Trophoblast cell (in vitro differentiated cells and primary cell): ENCODE results near the gene NXPE3.

Experiments used
- DNase-seq, 2 donors: peaks; one replicate each; pipeline ENCODE4 v3.0.0-alpha.2; 2016
- H2AFZ ChIP-seq: 2 replicates; pipeline ENCODE4 v1.6.1; 2013; ENCODE audit warnings: low read length, moderate library complexity, mild to moderate bottlenecking; ENCODE audit not compliant: insufficient read depth, poor library complexity
- H2AK5ac ChIP-seq: 2 replicates; pipeline ENCODE4 v1.6.1; 2013; ENCODE audit warnings: mild to moderate bottlenecking, low read length
- H2BK120ac ChIP-seq: 2 replicates; pipeline ENCODE4 v1.6.1; 2013; ENCODE audit warnings: low read length, mild to moderate bottlenecking, moderate library complexity; ENCODE audit not compliant: insufficient read depth, poor library complexity
- H2BK12ac ChIP-seq: 2 replicates; pipeline ENCODE4 v1.6.1; 2013; ENCODE audit warnings: mild to moderate bottlenecking, low read length, moderate library complexity
- H2BK5ac ChIP-seq: 2 replicates; pipeline ENCODE4 v1.6.1; 2013; ENCODE audit warnings: low read length, low read depth, moderate library complexity, mild to moderate bottlenecking; ENCODE audit not compliant: poor library complexity
- H3K14ac ChIP-seq: 2 replicates; pipeline ENCODE4 v1.6.1; 2013; ENCODE audit warnings: mild to moderate bottlenecking, low read length
- H3K18ac ChIP-seq: 2 replicates; pipeline ENCODE4 v1.6.1; 2013; ENCODE audit warnings: mild to moderate bottlenecking, low read length
- H3K23ac ChIP-seq: 2 replicates; pipeline ENCODE4 v1.6.1; 2013; ENCODE audit warnings: low read length
- H3K27ac ChIP-seq: 2 replicates; pipeline ENCODE4 v1.5.1; 2013; ENCODE audit warnings: low read depth, mild to moderate bottlenecking, inconsistent platforms, low read length, moderate library complexity
- H3K27me3 ChIP-seq: 2 replicates; pipeline ENCODE4 v1.6.1; 2013; ENCODE audit warnings: inconsistent platforms, mild to moderate bottlenecking, low read length, moderate library complexity; ENCODE audit not compliant: insufficient read depth
- H3K36me3 ChIP-seq, 2 experiments: 1 replicate in 1 of 2; 2 replicates in 1 of 2; pipeline ENCODE4 v1.6.1; 2013; ENCODE audit warnings: low read length in 2 of 2, mild to moderate bottlenecking in 2 of 2, moderate library complexity in 1 of 2; ENCODE audit not compliant: insufficient read depth in 2 of 2, control insufficient read depth in 1 of 2
- H3K4ac ChIP-seq: 2 replicates; pipeline ENCODE4 v1.6.1; 2013; ENCODE audit warnings: low read depth, mild to moderate bottlenecking, low read length, moderate library complexity
- H3K4me1 ChIP-seq, 2 experiments: 1 replicate in 1 of 2; 2 replicates in 1 of 2; pipeline ENCODE4 v1.6.1; 2013; ENCODE audit warnings: low read length in 2 of 2, mild to moderate bottlenecking in 2 of 2, moderate library complexity in 1 of 2; ENCODE audit not compliant: insufficient read depth in 2 of 2, control insufficient read depth in 1 of 2
- H3K4me2 ChIP-seq: 2 replicates; pipeline ENCODE4 v1.6.1; 2013; ENCODE audit warnings: inconsistent platforms, mild to moderate bottlenecking, low read length, moderate library complexity
- H3K4me3 ChIP-seq: 2 replicates; pipeline ENCODE4 v1.5.1; 2013; ENCODE audit warnings: mild to moderate bottlenecking, low read depth, low read length, inconsistent platforms
- H3K79me1 ChIP-seq: one replicate; pipeline ENCODE4 v1.6.1; 2013; ENCODE audit warnings: low read length
- H3K79me2 ChIP-seq: 2 replicates; pipeline ENCODE4 v1.6.1; 2013; ENCODE audit warnings: low read length, mild to moderate bottlenecking; ENCODE audit not compliant: control insufficient read depth, insufficient read depth, poor library complexity
- H3K9ac ChIP-seq: 2 replicates; pipeline ENCODE4 v1.6.1; 2013; ENCODE audit warnings: mild to moderate bottlenecking, low read length
- H3K9me3 ChIP-seq: 2 replicates; pipeline ENCODE4 v1.6.1; 2013; ENCODE audit warnings: low read depth, mild to moderate bottlenecking, control low read depth, inconsistent platforms, low read length; ENCODE audit not compliant: insufficient read depth
- H4K12ac ChIP-seq: 2 replicates; pipeline ENCODE4 v1.6.1; 2013; ENCODE audit warnings: low read depth, mild to moderate bottlenecking, low read length, moderate library complexity
- H4K8ac ChIP-seq: 2 replicates; pipeline ENCODE4 v1.6.1; 2013; ENCODE audit warnings: low read depth, mild to moderate bottlenecking, low read length, moderate library complexity
- H4K91ac ChIP-seq: one replicate; pipeline ENCODE4 v1.6.1; 2013; ENCODE audit warnings: low read depth, mild to moderate bottlenecking, low read length, moderate library complexity
- WGBS: extraction: QIAGEN DNeasy Blood & Tissue Kit; methylation state at CpG from one replicate; pipeline ENCODE4 v1.1.7; 2013; ENCODE audit warnings: missing lambda C conversion rate; ENCODE audit not compliant: insufficient read length, insufficient coverage; ENCODE audit errors: extremely low coverage; 5-methylcytosine and 5-hydroxymethylcytosine counted together

NXPE3 gene

DNA sequence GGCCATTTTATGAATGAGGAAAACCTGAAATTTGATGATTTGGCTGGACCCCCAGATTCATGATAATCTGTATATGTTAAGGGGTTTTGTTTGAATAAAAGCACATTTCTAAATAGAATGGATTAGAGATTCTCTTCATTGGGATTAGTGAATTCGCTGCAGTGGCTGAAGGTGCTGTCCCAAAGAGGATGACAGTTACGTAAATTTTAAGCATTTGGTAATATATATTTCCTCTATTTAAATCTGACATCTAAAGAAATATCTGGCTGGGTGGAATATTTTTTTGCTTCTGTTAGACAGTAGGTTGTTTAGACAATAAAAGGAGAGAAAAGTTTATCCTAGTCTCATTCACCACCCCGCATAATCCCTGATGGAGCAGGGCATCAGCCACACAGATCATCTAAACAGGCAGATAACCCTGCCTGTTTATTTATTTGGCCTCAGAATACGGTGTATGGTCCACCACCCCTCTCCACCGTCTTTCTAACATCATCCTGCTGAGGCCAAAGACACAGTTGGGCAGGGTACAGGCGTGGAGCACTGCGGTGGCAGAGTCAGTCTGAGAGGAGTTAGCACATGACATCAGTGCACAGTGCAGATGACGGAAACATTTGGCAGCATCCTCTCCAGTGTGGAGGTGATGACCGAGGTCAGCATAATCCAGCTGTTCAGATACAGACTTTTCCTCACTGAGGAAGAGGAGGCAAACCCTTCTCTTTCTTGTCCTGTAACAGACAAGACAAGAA lies 49.9 kb downstream of the NXPE3 start:
- no peaks in the 10 kb centered on the region for H3K36me3 ChIP-seq
- H3K18ac ChIP-seq, result no peak overlapping the region
- no peak overlapping the region for H4K8ac ChIP-seq
- no peak for DNase-seq
- no peak overlapping the region for H3K9ac ChIP-seq
- H2BK120ac ChIP-seq, result no peak overlapping the region
- H2BK5ac ChIP-seq, result no peak overlapping the region
- no peaks in the 10 kb centered on the region for H3K79me2 ChIP-seq
- no peaks in the 10 kb centered on the region for H3K9me3 ChIP-seq
- no peak overlapping the region for H2AK5ac ChIP-seq
- no peak overlapping the region for H4K12ac ChIP-seq
- no CpG with 5 or more reads among the region's 9 CpGs for WGBS
- H3K14ac ChIP-seq, result no peak overlapping the region
- H3K79me1 ChIP-seq, result peaks cover 2% of the 10 kb centered on the region
- no peak overlapping the region for H3K4ac ChIP-seq
- H3K4me1 ChIP-seq, result peaks cover 0 to 3% of the 10 kb centered on the region in 2 experiments
- no peak overlapping the region for H2AFZ ChIP-seq
- H3K4me2 ChIP-seq, result no peak overlapping the region
- no peaks in the 10 kb centered on the region for H3K27me3 ChIP-seq
- H3K4me3 ChIP-seq, result no peak overlapping the region
- H3K27ac ChIP-seq, result no peak overlapping the region
- H2BK12ac ChIP-seq, result no peak overlapping the region
- no peak overlapping the region for H3K23ac ChIP-seq
- H4K91ac ChIP-seq, result no peak overlapping the region

DNA sequence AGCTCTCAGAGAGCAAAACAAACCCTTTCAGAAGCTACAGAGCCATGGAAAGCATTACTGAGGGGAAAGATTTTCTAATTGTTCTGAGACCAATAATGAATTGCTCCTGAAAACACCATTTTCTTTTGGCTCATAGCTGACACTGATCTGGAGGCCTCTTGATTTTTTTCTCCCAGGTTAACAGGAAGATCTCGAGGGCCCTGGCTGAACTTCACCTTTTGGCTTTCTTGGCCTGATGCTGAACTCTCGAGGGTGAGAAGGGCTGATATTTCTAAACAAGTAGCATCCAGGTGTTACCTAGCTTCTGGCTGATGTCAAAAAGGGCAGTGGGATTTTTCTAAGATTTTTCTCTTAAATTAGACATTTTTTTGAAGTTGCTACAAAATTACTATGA lies 50.4 kb downstream of the NXPE3 start:
- Histone ChIP-seq H3K4me3 (no peak overlapping the region), H3K9ac (no peak overlapping the region), H3K79me1 (peaks cover 2% of the 10 kb centered on the region), H3K14ac (no peak overlapping the region), H4K12ac (no peak overlapping the region), H3K9me3 (no peaks in the 10 kb centered on the region), H3K27ac (no peak overlapping the region), H3K79me2 (no peaks in the 10 kb centered on the region), H3K4me1 (peaks cover 0 to 3% of the 10 kb centered on the region in 2 experiments), H3K36me3 (no peaks in the 10 kb centered on the region), H2BK120ac (no peak overlapping the region), H2BK5ac (no peak overlapping the region), H3K27me3 (no peaks in the 10 kb centered on the region), H3K4me2 (no peak overlapping the region), H2AFZ (no peak overlapping the region), H3K18ac (no peak overlapping the region), H2BK12ac (no peak overlapping the region), H3K23ac (no peak overlapping the region), H4K8ac (no peak overlapping the region), H4K91ac (no peak overlapping the region), H3K4ac (no peak overlapping the region), H2AK5ac (no peak overlapping the region)
- WGBS, result no CpG with 5 or more reads among the region's 2 CpGs
- no peak for DNase-seq

DNA sequence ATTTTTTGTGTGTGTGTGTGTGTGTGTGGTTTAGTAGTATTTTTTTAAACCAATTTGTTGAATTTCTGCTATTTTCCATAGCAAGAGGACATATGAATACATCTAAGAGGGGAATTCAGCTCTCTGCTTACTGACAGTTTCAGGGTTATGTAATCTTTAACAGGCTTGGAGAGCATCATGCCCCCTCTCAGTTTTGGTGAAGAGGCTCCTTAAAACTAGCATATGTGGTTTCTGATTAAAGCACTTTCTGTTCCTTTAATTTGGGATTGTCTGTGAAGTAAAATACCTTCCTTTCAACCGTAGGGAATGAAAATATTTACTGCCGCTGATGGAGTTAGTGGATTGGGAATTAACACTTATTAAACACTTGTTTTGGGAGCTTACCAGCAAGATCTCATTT lies 50.9 kb downstream of the NXPE3 start:
- Histone ChIP-seq H3K27ac (no peak overlapping the region), H4K91ac (no peak overlapping the region), H3K79me2 (no peaks in the 10 kb centered on the region), H2BK12ac (no peak overlapping the region), H2BK120ac (no peak overlapping the region), H2BK5ac (no peak overlapping the region), H3K36me3 (no peaks in the 10 kb centered on the region), H3K9me3 (no peaks in the 10 kb centered on the region), H3K14ac (no peak overlapping the region), H3K4me3 (no peak overlapping the region), H4K8ac (no peak overlapping the region), H4K12ac (no peak overlapping the region), H3K23ac (no peak overlapping the region), H2AFZ (no peak overlapping the region), H3K18ac (no peak overlapping the region), H3K4me2 (no peak overlapping the region), H3K4me1 (peaks cover 0 to 3% of the 10 kb centered on the region in 2 experiments), H3K79me1 (peaks cover 2% of the 10 kb centered on the region), H3K27me3 (no peaks in the 10 kb centered on the region), H2AK5ac (no peak overlapping the region), H3K9ac (no peak overlapping the region), H3K4ac (no peak overlapping the region)
- DNase-seq, result no peak
- no CpG with 5 or more reads among the region's 2 CpGs for WGBS

GRCh38 chr3:101833446-101833974 lies 54.5 kb downstream of the NXPE3 start:
- Histone ChIP-seq H3K4me1 (peaks cover 0 to 3% of the 10 kb centered on the region in 2 experiments), H2BK12ac (no peak overlapping the region), H4K91ac (no peak overlapping the region), H2AFZ (no peak overlapping the region), H3K4me3 (no peak overlapping the region), H4K8ac (no peak overlapping the region), H3K9me3 (no peaks in the 10 kb centered on the region), H3K9ac (no peak overlapping the region), H3K14ac (no peak overlapping the region), H3K23ac (no peak overlapping the region), H4K12ac (no peak overlapping the region), H2BK5ac (no peak overlapping the region), H3K79me1 (no peaks in the 10 kb centered on the region), H3K79me2 (no peaks in the 10 kb centered on the region), H3K27ac (no peak overlapping the region), H3K4me2 (no peak overlapping the region), H3K18ac (no peak overlapping the region), H3K4ac (no peak overlapping the region), H3K27me3 (no peaks in the 10 kb centered on the region), H2AK5ac (no peak overlapping the region), H2BK120ac (no peak overlapping the region), H3K36me3 (no peaks in the 10 kb centered on the region)
- no CpG with 5 or more reads among the region's 2 CpGs for WGBS
- no peak for DNase-seq
